Amygdala (tissue), 56 donors: ENCODE data around the gene STK32B.

ENCODE experiments used
- DNase-seq, 56 donors: peaks; one replicate each; lab custom pipeline; 2025; lab: John Stamatoyannopoulos, UW

The STK32B gene

GRCh38 chr4:5479518-5480060, 428.3 kb downstream of the STK32B start:
- no peak for DNase-seq

- DNase-seq, result no peak
Observed at GRCh38 chr4:5488413-5488812, 437.1 kb downstream of the STK32B start.

- DNase-seq, result no peak
Observed at GRCh38 chr4:5489260-5489659, 438.0 kb downstream of the STK32B start.

- no peak for DNase-seq
Observed at GRCh38 chr4:5497489-5497888, 446.2 kb downstream of the STK32B start.

- no peak for DNase-seq
Observed at GRCh38 chr4:5500165-5500564, 448.9 kb downstream of the STK32B start.

GRCh38 chr4:5503336-5503936, 452.2 kb downstream of the STK32B start:
- DNase-seq, result no peak

GRCh38 chr4:5504486-5504885, 453.2 kb downstream of the STK32B start:
- DNase-seq, result no peak

GRCh38 chr4:5510504-5510903, 459.2 kb downstream of the STK32B start:
- no peak for DNase-seq

- no peak for DNase-seq
Observed at GRCh38 chr4:5511791-5512190, 460.5 kb downstream of the STK32B start.

GRCh38 chr4:5515646-5516045, 464.4 kb downstream of the STK32B start:
- no peak for DNase-seq

GRCh38 chr4:5517372-5517771, 466.1 kb downstream of the STK32B start:
- DNase-seq, result no peak

- DNase-seq, result peak in 4 of 56 donors; percentile 5 to 67 (median 33)
Observed at GRCh38 chr4:5524446-5525299, 473.4 kb downstream of the STK32B start.

- no peak for DNase-seq
Observed at GRCh38 chr4:5526080-5526846, 475.0 kb downstream of the STK32B start.

- DNase-seq, result no peak
Observed at GRCh38 chr4:5527211-5527610, 475.9 kb downstream of the STK32B start.

- no peak for DNase-seq
Observed at GRCh38 chr4:5528031-5528436, 476.8 kb downstream of the STK32B start.

- no peak for DNase-seq
Observed at GRCh38 chr4:5532100-5532499, 480.8 kb downstream of the STK32B start.

- DNase-seq, result no peak
Observed at GRCh38 chr4:5539584-5539983, 488.3 kb downstream of the STK32B start.

- no peak for DNase-seq
Observed at GRCh38 chr4:5541169-5541568, 489.9 kb downstream of the STK32B start.

- no peak for DNase-seq
Observed at GRCh38 chr4:5543681-5544080, 492.4 kb downstream of the STK32B start.

- DNase-seq, result no peak
Observed at GRCh38 chr4:5544762-5545161, 493.5 kb downstream of the STK32B start.

GRCh38 chr4:5545271-5545670, 494.0 kb downstream of the STK32B start:
- DNase-seq, result no peak
